ENCODE results near the gene PLXNC1. TPM values are rescaled to one million over a fixed set of nuclear protein-coding genes. Genes with fewer than 3 reads are reported as not detected.

PLXNC1 gene
- polyA plus RNA-seq, 1 experiment: 4.8 TPM

DNA sequence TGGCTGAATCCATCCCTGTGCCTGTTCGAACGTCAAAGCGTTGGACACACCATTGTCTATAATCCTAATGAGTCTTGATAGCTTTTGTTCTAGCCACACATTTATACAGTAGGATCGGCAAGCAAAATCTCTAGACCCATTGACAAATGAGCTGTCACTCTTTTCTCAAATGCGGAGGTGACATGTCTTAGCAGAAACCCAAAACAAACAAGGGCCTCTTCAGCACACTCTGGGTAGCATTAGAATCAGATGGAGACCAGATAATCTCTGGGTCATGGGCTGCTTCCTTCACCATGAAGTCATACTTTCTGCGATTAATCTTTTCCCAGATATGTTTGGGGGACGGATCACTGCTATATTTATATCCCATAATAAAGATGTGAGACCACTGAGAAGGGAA, 100.2 kb downstream of the PLXNC1 start:
- ChIA-PET POLR2A (no interaction called here), CTCF (no interaction called here)
- no peak overlapping the region for H3K27ac ChIP-seq (ENCODE audit: low read depth, low read length)
- DNase-seq (ENCODE audit: low read depth, low spot score): no peak
- H3K4me3 ChIP-seq (ENCODE audit: low read depth, low read length): no peak overlapping the region
- H3K9me3 ChIP-seq (ENCODE audit: control insufficient read depth, insufficient read depth, low read length): no peaks in the 10 kb centered on the region
- peaks cover 21% of the 10 kb centered on the region for H3K27me3 ChIP-seq (ENCODE audit: control insufficient read depth, insufficient read depth, low read length)
- TF ChIP-seq, protein P1, sequence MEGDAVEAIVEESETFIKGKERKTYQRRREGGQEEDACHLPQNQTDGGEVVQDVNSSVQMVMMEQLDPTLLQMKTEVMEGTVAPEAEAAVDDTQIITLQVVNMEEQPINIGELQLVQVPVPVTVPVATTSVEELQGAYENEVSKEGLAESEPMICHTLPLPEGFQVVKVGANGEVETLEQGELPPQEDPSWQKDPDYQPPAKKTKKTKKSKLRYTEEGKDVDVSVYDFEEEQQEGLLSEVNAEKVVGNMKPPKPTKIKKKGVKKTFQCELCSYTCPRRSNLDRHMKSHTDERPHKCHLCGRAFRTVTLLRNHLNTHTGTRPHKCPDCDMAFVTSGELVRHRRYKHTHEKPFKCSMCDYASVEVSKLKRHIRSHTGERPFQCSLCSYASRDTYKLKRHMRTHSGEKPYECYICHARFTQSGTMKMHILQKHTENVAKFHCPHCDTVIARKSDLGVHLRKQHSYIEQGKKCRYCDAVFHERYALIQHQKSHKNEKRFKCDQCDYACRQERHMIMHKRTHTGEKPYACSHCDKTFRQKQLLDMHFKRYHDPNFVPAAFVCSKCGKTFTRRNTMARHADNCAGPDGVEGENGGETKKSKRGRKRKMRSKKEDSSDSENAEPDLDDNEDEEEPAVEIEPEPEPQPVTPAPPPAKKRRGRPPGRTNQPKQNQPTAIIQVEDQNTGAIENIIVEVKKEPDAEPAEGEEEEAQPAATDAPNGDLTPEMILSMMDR (IDR thresholded peaks at IDR 0.05; ENCODE audit: low read depth, low read length): no peak

DNA sequence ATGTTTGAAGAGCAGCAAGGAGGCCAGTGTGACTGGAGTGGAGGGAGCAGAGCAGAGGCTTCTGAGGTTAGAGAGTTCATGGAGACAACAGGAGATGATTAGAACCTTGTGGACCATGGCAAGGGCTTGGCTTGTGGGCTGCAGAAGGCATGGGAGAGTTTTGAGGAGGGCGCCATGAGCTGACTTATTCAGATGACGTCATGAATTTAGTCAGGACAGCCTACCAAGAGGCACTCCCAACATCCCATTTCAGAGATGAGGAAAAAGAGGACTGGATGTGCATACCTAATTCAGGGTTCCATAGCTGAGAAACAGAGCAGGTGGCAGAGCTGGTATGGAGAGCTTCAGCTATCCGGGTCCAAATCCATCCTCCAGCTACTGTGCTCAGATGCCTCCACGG, 101.8 kb downstream of the PLXNC1 start:
- no peaks in the 10 kb centered on the region for H3K9me3 ChIP-seq (ENCODE audit: control insufficient read depth, insufficient read depth, low read length)
- DNase-seq (ENCODE audit: low read depth, low spot score): no peak
- no peak overlapping the region for H3K4me3 ChIP-seq (ENCODE audit: low read depth, low read length)
- no peak overlapping the region for H3K27ac ChIP-seq (ENCODE audit: low read depth, low read length)
- TF ChIP-seq, protein P1 (IDR thresholded peaks at IDR 0.05; ENCODE audit: low read depth, low read length): no peak
- CTCF ChIA-PET: no interaction called here
- H3K27me3 ChIP-seq (ENCODE audit: control insufficient read depth, insufficient read depth, low read length): peaks cover 14% of the 10 kb centered on the region
- POLR2A ChIA-PET: no interaction called here

DNA sequence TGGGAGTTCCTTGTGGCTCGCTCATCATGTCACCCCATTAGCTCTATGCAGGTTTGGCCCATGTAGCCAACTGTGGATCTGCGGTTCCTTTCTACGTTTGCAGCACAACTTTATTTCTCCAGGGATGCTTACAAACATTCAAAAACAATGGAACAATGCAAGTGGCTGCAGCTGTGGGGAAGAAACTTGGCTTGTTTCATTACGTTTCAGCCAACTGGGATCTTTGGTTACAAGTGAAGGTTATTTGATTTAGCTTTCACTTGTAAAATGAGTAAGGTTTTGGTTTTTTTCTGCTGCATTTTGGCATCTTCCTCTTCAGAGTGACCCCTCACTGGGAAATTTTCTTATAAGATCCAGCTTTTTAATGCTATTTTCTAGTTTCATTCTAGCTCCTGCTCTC, 105.9 kb downstream of the PLXNC1 start:
- ChIA-PET CTCF (interaction anchor here (1.7 kb wide), 1 partner anchor 119 kb away, joined by 4 read pairs; no protein-coding TSS in a partner anchor), POLR2A (interaction anchor here (1.5 kb wide), 1 partner anchor 8 kb away, joined by 3 read pairs; no protein-coding TSS in a partner anchor)
- DNase-seq (ENCODE audit: low read depth, low spot score): no peak
- TF ChIP-seq, protein P1 (IDR thresholded peaks at IDR 0.05; ENCODE audit: low read depth, low read length): no peak
- H3K4me3 ChIP-seq (ENCODE audit: low read depth, low read length): no peak overlapping the region
- H3K9me3 ChIP-seq (ENCODE audit: control insufficient read depth, insufficient read depth, low read length): no peaks in the 10 kb centered on the region
- H3K27me3 ChIP-seq (ENCODE audit: control insufficient read depth, insufficient read depth, low read length): peaks cover 5% of the 10 kb centered on the region
- H3K27ac ChIP-seq (ENCODE audit: low read depth, low read length): no peak overlapping the region

DNA sequence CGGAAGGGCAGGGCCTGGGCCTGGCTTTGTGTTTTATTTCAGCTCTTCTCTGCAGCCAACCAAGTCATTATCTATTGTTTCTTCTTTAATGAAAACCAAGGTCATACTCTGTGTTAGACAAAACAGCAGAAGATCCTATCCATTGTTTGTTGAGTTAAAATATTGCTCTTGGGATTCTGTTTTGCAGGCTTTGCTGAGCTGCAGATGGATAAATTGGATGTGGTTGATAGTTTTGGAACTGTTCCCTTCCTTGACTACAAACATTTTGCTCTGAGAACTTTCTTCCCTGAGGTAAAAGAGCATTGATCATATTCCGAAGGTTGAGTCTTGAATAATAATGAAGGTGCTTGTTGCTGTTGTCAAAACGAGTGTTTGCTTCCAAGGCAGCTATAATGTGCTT, 106.6 kb downstream of the PLXNC1 start:
- TF ChIP-seq, protein P1 (IDR thresholded peaks at IDR 0.05; ENCODE audit: low read depth, low read length): no peak
- Histone ChIP-seq H3K27ac (ENCODE audit: low read depth, low read length) (no peak overlapping the region), H3K4me3 (ENCODE audit: low read depth, low read length) (no peak overlapping the region), H3K27me3 (ENCODE audit: control insufficient read depth, insufficient read depth, low read length) (peaks cover 5% of the 10 kb centered on the region), H3K9me3 (ENCODE audit: control insufficient read depth, insufficient read depth, low read length) (no peaks in the 10 kb centered on the region)
- CTCF ChIA-PET: interaction anchor here (1.7 kb wide), 1 partner anchor 120 kb away, joined by 4 read pairs; no protein-coding TSS in a partner anchor
- no peak for DNase-seq (ENCODE audit: low read depth, low spot score)
- POLR2A ChIA-PET: interaction anchor here (0.6 kb wide), 1 partner anchor 49 kb away, joined by 9 read pairs; no protein-coding TSS in a partner anchor

DNA sequence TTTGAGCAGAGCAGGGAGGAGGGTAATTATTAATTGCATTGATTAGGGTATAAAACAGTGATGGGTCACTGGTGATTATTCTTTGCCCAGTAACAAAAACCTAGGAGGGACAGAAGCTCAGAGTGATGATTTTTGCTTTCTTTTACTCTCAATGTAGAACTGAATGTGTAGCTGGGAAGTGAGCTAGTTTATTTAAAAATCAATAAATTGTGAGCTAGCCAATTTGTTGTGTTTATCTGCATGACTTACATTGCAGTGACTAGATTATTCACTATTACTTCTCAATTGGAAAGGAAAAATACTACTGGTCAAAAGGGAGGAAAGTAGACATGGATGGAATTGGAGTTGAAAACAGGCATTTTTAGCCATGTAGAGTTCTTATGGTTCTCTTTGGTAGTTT, 107.1 kb downstream of the PLXNC1 start:
- CTCF ChIA-PET: interaction anchor here (0.6 to 1.7 kb wide), 2 partner anchors 110 to 120 kb away, joined by 3 to 4 read pairs; no protein-coding TSS in a partner anchor

More for the DNA sequence above, 107.1 kb downstream of the PLXNC1 start:
- POLR2A ChIA-PET: interaction anchor here (0.6 kb wide), 1 partner anchor 50 kb away, joined by 9 read pairs; no protein-coding TSS in a partner anchor
- TF ChIP-seq, protein P1 (IDR thresholded peaks at IDR 0.05; ENCODE audit: low read depth, low read length): no peak
- Histone ChIP-seq H3K4me3 (ENCODE audit: low read depth, low read length) (no peak overlapping the region), H3K27ac (ENCODE audit: low read depth, low read length) (no peak overlapping the region), H3K9me3 (ENCODE audit: control insufficient read depth, insufficient read depth, low read length) (no peaks in the 10 kb centered on the region), H3K27me3 (ENCODE audit: control insufficient read depth, insufficient read depth, low read length) (peaks cover 5% of the 10 kb centered on the region)
- DNase-seq (ENCODE audit: low read depth, low spot score): no peak
